Measurements from ENCODE around the gene TOX2.
"Not testable (repeated sequence)": the region's sequence is repeated elsewhere in the genome, so short reads cannot be mapped to it uniquely, and the experiment has no call there.

TOX2 gene

DNA sequence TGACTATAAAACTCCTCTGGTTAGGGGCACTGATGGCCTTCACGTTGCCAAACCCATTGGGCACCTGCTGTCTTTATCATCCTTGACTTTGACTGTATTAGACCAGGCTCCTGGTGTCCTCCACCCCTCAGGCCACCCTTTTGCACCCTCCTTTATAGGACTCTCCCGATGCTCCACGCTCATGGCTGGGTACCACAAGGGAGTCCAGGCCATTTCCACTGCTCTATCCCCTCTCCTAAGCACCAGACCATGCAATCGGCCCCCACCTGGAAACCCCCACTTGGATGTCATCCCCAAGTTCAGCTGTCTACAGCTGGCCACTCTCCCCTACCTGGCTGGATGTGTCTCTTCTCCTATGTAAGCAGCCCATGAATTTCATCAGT is 115.2 kb downstream of the TOX2 start:
- no peak for DNase-seq (ENCODE audit: low read depth in 4 of 4, low spot score in 1 of 4)

DNA sequence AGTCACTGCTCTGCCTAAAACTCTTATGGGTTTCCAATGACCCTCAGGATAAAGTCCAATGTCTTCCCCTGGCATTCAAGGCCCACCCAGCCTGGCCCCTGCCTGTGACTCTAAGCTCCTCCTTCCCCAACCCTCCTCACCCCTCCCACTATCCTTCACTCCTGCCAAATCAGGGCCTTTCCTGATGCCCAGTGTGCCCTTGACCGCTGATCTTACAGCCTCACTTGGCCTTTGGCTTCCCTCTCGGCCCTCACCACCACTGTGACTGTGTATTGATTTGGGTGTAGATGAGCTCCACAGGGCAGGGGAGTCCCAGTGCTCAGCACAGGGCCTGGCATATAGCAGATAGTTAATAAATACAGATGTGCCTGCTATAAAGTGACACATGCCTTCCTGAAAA is 115.7 kb downstream of the TOX2 start:
- DNase-seq (ENCODE audit: low read depth in 4 of 4, low spot score in 1 of 4), result no peak

DNA sequence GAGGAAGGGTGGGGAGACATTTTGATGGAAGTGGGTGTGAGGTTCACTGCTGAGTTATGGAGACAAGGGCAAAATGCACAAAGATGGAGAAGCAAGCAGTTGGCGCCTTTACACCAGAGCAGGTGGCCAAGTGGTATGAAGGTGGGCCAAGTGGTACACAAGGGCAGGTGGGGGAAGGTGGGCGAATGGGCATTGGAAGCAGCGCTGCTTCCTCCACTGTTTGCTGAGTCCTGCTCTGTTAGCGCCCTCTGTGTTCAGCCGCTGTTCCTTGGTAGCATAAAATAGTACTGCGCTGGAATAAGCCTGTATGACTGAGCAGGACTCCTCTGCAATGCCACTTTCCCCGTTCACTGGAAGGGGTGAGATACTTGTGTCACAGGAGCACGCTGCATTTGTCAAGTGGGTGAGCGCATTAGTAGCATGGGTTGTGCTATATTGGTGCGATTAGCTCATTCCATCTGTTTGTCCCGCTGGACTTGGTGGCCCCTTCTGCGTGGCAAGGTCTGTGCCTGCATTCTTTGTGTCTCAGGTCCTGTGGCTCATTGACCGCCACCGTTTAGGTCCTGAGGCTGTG is 116.4 kb downstream of the TOX2 start:
- DNase-seq (ENCODE audit: low read depth in 4 of 4, low spot score in 1 of 4), result no peak

DNA sequence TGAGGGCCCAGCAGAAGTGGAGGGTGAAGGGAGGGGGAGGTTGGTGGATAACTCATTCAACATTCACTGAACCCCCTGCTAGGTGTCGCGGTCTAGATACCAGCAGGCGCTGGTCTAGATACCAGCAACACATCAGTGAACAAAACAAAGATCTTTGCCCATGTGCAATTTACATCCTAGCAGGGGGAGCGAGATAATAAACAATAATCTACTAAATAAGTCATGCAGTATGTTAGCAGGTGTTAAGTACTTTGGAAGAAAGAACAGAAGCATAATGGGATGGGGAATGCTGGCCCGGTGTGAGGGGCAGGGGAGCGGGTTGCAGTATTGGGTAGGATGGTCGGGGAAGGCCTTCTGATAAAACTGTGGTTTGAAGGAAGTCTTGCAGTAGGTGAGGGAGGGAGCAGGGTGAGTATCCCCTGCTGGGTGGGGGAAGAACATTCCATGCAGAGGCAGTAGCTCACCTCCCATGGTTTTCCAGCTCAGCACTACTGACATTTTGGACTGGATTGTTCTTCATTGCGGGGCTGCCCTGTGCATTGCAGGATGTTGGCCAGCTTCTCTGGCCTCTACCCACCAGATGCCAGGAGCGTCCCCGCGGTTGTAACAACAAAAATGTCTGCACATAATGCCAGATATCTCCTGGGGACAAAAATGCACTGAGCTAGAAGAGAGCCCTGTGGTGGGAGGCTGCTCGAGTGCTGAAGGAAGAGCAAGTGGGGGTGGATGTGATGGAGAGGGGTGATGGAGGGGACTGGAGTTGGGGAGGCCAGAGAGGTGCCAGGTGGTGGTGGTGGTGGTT is 117.3 kb downstream of the TOX2 start:
- no peak for DNase-seq (ENCODE audit: low read depth in 4 of 4, low spot score in 1 of 4)

DNA sequence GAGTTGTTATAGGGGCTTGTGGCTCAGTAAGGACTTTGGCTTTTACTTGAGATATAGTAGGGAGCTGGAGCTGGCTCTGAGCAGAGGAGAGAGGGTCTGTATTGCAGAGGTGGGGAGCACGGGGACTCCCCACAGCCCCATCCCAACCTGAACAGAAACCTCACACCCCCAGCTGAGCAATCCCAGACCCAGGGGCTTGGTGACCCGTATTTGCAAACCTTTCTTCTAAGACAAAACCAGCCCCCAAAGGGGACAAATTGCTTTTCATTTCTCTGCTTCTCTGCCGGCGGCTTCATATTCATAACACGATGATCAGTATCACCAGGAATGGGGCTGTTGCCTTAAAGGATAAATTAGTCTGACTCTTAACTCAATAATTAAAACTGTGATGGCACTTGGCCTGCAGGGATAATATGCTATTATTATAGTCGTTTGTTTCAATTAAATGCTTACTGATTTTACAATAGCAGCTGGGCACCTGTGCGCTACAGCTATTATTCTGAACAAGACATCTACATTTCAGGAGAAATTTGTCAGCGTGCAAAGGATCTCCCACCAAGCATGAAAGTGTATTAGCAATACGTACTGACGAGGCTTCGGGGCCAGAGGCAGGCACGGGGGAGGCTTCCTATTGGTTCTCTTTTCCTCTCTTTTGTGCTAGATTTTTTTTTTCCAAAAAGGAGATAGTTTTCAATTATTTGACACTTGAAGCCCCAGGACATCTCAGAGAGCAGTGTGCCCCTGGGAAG is 118.1 kb downstream of the TOX2 start:
- no peak for DNase-seq (ENCODE audit: low read depth in 4 of 4, low spot score in 1 of 4)

DNA sequence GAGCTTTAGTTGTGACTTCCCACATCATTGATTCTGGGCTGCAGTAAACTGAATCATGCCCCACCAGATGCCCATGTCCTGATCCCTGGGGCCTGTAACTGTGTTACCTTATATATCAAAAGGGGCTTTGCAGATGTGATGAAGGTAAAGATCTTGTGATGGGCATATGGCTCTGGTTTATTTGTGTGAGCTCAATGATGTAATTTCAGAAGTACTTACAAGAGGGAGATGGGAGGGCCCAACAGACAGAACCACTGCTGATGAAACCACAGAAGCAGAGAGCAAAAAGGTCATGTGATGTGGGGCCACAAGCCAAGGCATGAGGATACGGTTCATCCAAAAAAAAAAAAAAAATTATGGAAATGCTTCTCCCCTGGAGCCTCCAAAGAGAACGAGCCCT is 118.7 kb downstream of the TOX2 start:
- DNase-seq (ENCODE audit: low read depth in 4 of 4, low spot score in 1 of 4), result no peak

DNA sequence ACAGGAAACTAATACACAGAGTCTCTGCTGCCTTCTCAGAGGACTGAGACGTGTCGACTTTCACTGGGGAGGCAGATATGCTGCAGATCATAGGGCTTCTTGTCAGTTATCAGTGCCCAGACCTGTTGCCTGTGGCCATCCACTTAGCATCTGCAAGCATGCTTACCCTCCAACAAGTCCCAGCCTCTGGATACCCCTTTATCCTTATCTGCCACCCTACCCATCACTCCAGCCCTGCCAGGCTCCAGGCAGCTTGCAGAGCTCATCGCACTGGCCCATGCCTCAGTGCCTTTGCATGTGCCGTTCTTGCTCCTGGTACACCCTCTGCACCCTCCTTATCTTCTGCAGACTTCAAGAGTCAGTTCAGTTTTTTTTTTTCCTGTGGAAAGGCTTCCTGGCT is 119.2 kb downstream of the TOX2 start:
- DNase-seq (ENCODE audit: low read depth in 4 of 4, low spot score in 1 of 4), result no peak

DNA sequence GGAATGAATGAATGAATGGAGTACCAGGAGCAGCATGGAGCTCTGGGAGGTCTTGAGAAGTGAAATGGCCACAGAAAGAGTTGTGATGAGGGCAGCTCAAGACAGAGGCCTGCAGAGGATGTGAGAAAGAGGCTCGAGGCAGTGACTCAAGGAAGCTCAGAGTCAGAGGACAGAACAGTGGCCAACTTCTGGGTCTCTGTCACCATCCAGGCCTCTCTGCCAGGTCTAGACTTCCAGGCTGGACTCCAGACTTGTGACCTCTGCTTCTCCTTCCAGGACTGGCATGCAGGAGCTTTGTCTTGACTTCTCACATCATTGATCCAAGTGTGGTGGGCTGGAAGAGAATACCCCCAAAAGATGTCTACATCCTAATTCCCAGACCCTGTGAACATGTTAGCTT is 119.8 kb downstream of the TOX2 start:
- DNase-seq (ENCODE audit: low read depth in 4 of 4, low spot score in 1 of 4), result no peak

DNA sequence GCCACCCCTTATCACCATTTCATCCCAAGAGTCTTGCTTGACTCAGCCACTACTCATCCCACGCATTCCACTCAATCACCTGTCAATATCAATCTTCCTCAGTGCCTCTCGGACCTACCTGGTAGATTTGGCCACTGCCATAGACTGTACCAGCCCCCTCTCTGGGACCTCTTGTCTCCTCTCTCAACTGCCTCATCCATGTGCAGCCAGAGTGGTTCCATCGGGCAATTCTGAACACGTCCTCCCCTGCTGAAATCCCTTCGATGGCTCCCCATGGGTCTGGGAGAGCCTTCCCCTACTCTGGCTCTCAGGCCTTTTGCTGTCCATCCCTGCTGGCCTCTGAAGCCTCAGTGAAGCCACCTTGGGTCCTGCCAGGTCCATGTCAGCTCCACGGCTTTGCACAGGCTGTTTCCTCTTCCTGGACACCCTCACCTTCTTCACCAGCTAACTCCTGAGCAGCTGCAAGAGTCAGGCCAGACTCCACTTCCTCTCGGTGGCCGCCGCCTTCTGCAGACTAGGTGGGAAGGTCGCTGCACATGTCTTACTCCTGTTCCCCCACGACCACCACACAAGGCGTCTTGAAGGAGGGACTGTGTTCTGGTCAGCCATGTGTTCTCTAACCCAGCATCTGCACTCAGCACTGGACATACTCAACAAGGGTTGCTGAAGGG is 120.4 kb downstream of the TOX2 start:
- DNase-seq (ENCODE audit: low read depth in 4 of 4, low spot score in 1 of 4), result no peak

DNA sequence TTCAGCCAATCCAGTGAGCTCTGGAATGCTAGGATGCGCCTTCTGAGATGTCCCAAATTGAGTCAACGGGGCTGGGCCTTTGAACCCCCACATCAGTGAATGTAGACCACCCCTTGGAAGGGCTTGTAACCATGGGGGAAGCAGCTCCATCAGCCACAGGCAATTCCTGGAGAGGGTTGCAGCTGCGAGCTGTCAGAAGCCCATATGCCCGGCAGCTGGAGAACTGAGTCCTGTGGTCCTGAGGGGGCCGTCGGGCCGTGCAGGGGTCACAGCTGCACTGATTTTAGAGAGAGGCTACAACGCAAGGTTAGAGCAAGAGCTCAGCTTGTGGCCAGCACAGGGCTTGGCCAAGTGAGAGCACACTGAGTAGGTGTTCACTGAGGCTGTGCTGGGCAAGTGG is 121.3 kb downstream of the TOX2 start:
- DNase-seq (ENCODE audit: low read depth in 4 of 4, low spot score in 1 of 4), result no peak

DNA sequence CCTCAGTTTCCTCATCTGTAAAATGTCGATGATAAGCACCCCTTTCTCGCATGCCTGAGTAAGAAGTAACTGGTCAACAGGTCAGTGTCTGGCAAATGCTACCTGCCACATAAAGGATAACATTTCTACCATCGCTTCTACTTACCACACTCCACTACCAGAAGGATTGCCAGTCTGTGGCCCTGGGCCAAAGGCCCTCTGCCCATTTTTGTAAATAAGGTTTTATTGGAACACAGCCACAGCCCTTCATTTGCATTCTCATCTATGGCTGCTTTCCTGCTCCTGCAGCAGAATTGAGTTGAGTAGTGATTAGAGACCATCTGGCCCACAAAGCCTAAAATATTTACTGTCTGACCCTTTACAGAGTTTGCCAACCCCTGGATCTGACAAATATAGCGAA is 121.8 kb downstream of the TOX2 start:
- no peak for DNase-seq (ENCODE audit: low read depth in 4 of 4, low spot score in 1 of 4)

DNA sequence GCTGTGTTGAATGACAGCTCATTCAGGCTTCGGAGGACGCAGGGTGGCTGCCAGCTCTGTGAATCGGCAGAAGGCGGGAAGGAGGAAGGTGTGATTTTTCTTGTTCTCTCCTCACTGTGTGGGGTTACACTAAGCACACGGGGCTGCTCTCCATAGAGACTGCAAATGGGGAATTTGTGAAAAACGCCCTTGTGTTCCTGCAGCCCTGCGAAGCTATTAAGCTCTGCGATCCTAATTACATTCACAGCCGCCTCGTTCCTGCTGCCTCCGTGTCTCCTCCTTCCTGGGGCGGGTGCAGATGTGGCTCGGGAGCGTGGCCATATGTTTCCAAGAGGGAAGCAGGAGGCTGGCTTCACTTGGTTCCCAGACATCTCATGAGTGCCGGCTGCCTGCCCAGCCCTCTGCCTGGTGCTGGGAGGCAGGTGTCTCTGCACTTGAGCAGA is 124.0 kb downstream of the TOX2 start:
- no peak for DNase-seq (ENCODE audit: low read depth in 4 of 4, low spot score in 1 of 4)

DNA sequence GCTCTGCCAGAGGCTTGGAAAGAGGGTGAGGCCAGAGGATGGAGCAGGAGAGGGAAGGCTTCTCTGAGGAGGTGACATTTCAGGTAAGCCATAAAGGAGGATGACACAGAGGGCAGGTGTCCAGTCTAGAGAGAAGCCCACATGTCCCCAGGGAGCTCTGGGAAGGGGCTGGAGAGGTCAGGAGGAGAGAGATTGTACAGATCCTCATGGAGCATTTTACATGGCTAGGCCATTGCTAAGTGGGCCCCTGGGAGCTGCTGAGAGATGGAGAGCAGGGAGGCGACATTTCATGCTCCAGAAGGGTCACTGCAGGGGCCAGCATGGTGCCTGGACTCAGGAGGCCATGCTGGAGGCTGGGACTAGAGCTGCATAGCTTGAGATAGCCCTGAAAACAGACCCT is 124.5 kb downstream of the TOX2 start:
- no peak for DNase-seq (ENCODE audit: low read depth in 4 of 4, low spot score in 1 of 4)

DNA sequence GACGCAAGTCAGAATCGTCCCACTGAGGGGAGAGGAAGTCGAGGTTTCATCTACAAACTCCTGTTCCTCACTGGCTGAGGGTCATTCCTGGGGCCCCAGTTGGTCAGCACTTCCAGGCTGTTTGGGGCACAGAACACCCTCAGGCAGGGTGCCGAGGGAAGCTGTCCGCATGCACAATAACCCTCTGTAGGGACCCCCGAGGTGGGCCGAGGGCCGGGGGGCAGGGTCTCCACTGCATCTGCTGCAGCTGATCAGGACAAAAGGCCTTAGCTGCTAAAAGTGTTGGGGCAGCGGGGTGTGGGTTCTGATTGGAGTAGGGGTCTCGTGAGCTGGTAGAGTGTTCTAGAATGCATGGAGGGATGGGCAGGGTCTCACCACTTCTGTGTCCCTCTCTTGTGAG is 125.1 kb downstream of the TOX2 start:
- DNase-seq (ENCODE audit: low read depth in 4 of 4, low spot score in 1 of 4), result no peak

DNA sequence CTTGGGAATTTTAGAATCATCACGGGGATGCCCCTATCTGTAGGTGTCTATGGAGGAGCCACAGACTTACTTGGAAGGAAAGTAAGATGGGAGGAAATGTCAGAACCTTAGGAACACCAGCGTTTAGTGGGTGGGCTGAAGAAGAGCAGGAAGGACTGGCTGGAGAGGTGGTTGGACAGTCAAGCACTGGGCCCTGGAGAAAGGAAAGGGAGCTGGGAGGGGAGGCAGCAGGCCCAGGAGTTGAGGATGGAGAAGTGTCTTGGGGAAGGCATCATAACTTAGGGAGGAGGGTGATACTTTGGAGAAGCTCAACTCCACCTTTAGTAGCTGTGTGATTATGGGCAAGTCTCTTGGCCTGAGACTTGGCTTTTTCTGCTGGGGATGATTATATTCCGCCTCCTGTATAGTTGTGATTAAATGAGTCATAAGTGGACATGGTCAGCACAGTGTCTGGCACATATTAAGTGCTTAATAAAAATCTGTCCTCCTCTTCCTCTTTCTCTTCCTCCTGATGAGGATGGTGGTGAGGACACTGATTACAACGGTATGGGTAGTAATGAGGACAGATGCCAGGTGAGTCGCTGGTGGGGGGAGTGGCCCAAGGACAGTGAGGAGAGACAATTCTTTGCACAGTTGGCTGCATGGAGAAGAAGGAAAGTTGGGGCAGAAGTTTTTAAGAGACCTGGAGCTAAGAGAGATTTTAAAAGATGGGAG is 125.7 kb downstream of the TOX2 start:
- no peak for DNase-seq (ENCODE audit: low read depth in 4 of 4, low spot score in 1 of 4)

DNA sequence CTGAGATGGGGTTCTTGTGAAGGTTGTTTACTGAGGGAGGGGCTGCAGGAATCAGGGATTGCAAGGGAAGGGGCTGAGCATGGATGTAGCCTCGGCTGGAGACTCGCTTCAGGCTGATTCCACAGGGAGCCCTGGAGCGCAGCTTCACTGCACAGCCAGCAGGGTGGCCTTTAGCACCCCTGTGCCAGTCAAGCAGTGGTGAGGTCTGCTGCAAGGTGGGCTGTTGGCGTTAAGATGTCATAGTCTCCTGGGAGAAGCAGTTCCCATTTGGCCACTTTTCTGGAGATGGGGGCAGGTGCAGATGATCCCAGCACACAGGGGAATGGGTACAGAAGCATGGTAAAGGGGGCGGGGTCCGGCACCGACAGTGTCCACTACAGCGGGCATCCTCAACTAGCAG is 126.3 kb downstream of the TOX2 start:
- DNase-seq (ENCODE audit: low read depth in 4 of 4, low spot score in 1 of 4), result no peak

DNA sequence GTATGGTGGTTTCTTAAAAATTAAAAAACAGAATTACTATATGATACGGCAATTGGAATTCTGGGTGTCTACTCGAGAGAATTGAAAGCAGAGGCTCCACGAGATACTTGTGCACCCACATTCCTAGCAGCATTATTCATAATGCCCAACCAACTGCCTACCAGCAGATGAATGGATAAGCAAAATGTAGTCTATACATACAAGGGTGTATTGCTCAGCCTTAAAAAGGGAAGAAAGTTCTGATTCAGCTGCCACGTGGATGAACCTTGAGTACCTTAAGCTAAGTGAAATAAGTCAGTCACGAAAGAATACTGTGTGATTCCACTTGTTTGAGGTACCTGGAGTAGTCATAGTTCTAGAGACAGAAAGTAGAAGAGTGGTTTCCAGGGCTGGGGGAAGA is 130.1 kb downstream of the TOX2 start:
- DNase-seq (ENCODE audit: low read depth in 4 of 4, low spot score in 1 of 4), result not testable (repeated sequence)

DNA sequence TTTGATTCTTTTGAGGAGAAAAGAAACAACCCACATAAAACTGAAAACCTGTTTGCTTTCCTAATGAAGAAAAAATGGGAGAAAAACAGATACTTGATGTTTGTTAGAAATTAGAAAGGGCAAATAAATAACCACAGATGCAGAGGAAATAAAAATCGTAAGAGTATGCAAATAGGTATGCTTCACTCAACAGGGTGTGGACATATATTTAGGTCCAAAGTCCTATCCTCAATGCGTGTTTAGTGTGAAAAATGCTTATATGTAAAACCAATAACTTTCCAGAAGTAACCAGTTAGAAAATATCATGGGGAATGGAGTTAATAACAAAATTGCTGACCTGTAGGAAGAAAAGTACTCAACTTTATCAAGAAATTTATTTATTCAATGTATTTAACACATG is 135.7 kb downstream of the TOX2 start:
- no peak for DNase-seq (ENCODE audit: low read depth in 4 of 4, low spot score in 1 of 4)

DNA sequence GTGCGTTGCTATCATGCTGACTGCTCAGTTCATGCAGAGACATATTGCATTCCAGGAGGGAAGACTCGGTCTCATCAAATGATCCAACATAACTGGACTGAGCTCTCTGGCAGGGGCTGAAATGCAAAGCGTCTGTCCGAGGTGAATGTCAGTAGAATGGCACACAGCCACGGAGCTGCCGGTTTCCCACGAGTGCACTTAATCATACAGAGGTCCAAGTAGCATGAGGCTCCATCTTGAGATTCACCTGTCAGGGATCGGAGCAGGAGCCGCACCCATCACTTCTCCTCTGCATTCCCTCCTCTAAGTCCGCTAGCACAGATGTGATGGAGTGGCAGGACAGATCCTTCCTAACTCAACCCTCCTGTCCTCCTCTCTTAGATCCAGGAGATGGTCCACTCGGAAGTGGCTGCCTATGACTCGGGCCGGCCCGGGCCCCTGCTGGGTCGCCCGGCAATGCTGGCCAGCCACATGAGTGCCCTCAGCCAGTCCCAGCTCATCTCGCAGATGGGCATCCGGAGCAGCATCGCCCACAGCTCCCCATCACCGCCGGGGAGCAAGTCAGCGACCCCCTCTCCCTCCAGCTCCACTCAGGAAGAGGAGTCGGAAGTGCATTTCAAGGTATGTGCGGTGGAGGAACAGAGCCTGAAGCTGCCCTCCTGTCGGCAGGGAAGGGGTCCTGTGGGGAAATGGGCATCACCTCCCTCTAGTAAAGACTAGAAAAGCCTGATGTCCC is 136.4 kb downstream of the TOX2 start:
- no peak for DNase-seq (ENCODE audit: low read depth in 4 of 4, low spot score in 1 of 4)

DNA sequence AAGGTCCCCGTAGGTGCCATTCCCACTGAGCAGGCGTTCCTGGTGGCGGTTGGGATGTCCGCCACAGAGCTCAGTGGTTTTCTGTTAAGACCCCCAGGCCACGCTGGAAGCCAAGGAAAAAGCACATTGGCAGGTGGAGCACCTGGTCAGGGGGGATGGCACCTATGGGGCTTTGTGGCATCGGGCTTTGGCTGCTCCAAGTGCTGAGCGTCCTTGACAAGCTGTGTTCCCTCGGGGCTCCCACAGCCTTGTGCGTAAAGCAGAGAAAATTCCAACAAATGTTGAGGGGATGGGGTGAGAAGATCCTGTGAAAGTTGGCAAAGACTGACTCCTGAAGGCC is 137.0 kb downstream of the TOX2 start:
- DNase-seq (ENCODE audit: low read depth in 4 of 4, low spot score in 1 of 4), result no peak

DNA sequence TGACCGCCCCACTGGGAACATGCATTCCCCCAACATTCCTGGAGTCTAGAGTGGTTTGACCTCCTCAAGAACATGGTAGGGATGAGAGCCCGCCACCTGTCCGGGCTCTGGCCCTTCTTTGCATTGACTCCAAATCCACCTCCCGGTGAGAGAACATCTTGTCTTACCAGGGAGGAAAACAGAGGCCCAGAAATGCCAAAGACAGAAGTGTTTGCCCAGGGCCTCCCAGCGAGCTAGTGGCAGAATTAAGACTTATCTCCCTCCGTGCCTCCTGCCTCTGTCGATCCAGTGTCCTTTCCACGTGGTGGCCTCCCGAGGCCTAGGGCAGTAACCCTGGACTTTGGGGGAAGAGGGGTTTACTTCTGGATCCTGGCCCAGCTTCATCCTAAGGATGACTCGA is 137.5 kb downstream of the TOX2 start:
- DNase-seq (ENCODE audit: low read depth in 4 of 4, low spot score in 1 of 4), result no peak

Measured in stimulated activated CD4-positive, alpha-beta T cell treated with anti-CD3 and anti-CD28 coated beads, Interleukin-1b, Interleukin-23, amount 100 ng/mL, for 24 hours (primary cell).